ENCODE results near the gene CCL17. TPM values are rescaled to one million over a fixed set of nuclear protein-coding genes. Genes with fewer than 3 reads are reported as not detected.

The CCL17 gene
- total and polyA plus RNA-seq, 10 of the 15 experiments (the other 5 are each of a cell fraction or from before 2014, with no cell fraction given), result 1.2 to 84.9 (median 34.2) TPM

DNA sequence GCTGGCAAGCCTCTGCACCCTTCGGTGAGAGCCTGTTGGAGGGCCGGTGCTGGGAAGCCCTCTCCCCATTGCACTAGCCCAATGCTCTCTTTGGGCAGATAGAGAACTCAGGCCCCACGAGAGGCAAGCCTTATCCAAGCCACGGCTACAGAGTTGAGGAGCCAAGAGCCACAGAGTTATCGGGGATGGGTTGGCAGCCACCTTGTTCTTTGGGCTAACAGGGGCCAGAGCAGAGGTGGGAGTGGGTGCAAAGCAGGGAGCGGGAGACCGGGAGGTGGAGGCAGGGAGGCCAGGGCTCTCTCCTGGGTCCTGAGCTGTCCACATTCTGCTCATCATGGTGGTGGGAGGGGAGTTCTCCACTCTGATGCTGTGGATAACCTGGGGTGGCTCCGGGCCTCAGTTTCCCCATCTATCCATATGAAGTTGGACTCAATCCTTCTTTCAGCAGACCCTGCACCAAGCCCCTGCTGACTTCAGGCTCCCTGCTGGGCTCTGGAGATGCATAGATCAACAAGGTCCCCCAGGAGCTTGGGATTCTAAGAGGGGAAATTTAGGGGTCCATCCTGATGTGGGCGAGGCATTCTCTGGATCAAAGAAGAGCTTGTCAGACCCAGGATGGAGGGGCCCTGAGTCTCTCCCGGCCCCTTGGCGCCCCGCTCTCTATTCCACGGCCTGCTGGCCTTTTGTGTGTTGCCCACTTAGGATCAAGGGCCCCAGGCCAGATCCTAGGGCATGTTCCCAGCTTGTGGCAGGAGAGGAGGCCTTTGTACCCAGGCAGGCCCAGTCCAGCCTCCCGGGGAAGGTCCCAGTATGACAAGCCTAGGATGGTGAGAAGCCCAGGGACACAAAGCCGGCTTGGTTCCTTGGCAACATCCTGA lies 32.8 kb upstream of the CCL17 start:
- ChIA-PET RAD21 (ENCODE audit: unreplicated experiment) (interaction anchor here (0.8 to 1.6 kb wide), 7 partner anchors 10 to 69 kb away, joined by 3 to 7 read pairs (median 4); partner anchors contain the start of gene CCL22), POLR2A (interaction anchor here (1.1 to 3.5 kb wide), 5 partner anchors 8 to 70 kb away, joined by 3 to 18 read pairs (median 5); no protein-coding TSS in a partner anchor), SMC1A (ENCODE audit: uncharacterized antibody, unreplicated experiment) (interaction anchor here (0.6 to 7.0 kb wide), 7 partner anchors 7 to 69 kb away, joined by 3 to 55 read pairs (median 4); no protein-coding TSS in a partner anchor), CTCF (interaction anchor here (1.3 to 3.0 kb wide), 6 partner anchors 9 to 72 kb away, joined by 3 to 12 read pairs (median 6); no protein-coding TSS in a partner anchor)
- BruUV-seq (replicated peaks), result no TSS peak
- H3K4me2 ChIP-seq (ENCODE audit: control insufficient read depth, insufficient read depth), result no peak overlapping the region
- H4K20me1 ChIP-seq (ENCODE audit: control insufficient read depth, insufficient read depth), result no peaks in the 10 kb centered on the region
- no peak overlapping the region for H3K9ac ChIP-seq (ENCODE audit: control insufficient read depth, insufficient read depth, low read length)
- no peaks in the 10 kb centered on the region for H3K9me3 ChIP-seq (replicated peaks; ENCODE audit: control insufficient read depth, insufficient read depth, low read length)
- 56% methylated on average over 15 of the region's 15 CpGs for WGBS (ENCODE audit: insufficient coverage, insufficient replicate concordance, low lambda C conversion rate, missing lambda C conversion rate)
- no peak overlapping the region for H3K4me3 ChIP-seq
- in situ Hi-C loops (cut with MboI) (no loop called here), intact Hi-C loops (cut with micrococcal nuclease; ENCODE audit: unreplicated experiment) (no loop called here)
- no peak for DNase-seq (ENCODE audit: low read depth, low spot score)
- FAIRE-seq, result no peak
- no peak overlapping the region for H2AFZ ChIP-seq (ENCODE audit: control insufficient read depth, low read depth, low read length)
- H3K27me3 ChIP-seq (replicated peaks in 1 of 2; ENCODE audit: control insufficient read depth in 2 of 2, insufficient read depth in 2 of 2, low read length in 1 of 2), result no peaks in the 10 kb centered on the region
- no peaks in the 10 kb centered on the region for H3K36me3 ChIP-seq (ENCODE audit: control insufficient read depth in 2 of 2, insufficient read depth in 2 of 2, low read length in 1 of 2)
- no peak for TF ChIP-seq KDM1A (IDR thresholded peaks at IDR 0.05; ENCODE audit: borderline replicate concordance)
- TF ChIP-seq TAF1 (IDR thresholded peaks at IDR 0.05; ENCODE audit: borderline replicate concordance, low read depth, low read length), result no peak
- no peak for TF ChIP-seq BCL11A (IDR thresholded peaks at IDR 0.05; ENCODE audit: low read depth, low read length)
- no peak for TF ChIP-seq YBX1 (IDR thresholded peaks at IDR 0.05)
- TF ChIP-seq, protein P1, sequence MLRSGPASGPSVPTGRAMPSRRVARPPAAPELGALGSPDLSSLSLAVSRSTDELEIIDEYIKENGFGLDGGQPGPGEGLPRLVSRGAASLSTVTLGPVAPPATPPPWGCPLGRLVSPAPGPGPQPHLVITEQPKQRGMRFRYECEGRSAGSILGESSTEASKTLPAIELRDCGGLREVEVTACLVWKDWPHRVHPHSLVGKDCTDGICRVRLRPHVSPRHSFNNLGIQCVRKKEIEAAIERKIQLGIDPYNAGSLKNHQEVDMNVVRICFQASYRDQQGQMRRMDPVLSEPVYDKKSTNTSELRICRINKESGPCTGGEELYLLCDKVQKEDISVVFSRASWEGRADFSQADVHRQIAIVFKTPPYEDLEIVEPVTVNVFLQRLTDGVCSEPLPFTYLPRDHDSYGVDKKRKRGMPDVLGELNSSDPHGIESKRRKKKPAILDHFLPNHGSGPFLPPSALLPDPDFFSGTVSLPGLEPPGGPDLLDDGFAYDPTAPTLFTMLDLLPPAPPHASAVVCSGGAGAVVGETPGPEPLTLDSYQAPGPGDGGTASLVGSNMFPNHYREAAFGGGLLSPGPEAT (IDR thresholded peaks at IDR 0.05; ENCODE audit: low read depth), result no peak
- TF ChIP-seq BHLHE40 (IDR thresholded peaks at IDR 0.05; ENCODE audit: borderline replicate concordance in 1 of 2, low read depth in 2 of 2, low read length in 1 of 2), result no peak
- TF ChIP-seq, protein P2, sequence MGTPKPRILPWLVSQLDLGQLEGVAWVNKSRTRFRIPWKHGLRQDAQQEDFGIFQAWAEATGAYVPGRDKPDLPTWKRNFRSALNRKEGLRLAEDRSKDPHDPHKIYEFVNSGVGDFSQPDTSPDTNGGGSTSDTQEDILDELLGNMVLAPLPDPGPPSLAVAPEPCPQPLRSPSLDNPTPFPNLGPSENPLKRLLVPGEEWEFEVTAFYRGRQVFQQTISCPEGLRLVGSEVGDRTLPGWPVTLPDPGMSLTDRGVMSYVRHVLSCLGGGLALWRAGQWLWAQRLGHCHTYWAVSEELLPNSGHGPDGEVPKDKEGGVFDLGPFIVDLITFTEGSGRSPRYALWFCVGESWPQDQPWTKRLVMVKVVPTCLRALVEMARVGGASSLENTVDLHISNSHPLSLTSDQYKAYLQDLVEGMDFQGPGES (IDR thresholded peaks at IDR 0.05), result no peak
- TF ChIP-seq, protein P3, sequence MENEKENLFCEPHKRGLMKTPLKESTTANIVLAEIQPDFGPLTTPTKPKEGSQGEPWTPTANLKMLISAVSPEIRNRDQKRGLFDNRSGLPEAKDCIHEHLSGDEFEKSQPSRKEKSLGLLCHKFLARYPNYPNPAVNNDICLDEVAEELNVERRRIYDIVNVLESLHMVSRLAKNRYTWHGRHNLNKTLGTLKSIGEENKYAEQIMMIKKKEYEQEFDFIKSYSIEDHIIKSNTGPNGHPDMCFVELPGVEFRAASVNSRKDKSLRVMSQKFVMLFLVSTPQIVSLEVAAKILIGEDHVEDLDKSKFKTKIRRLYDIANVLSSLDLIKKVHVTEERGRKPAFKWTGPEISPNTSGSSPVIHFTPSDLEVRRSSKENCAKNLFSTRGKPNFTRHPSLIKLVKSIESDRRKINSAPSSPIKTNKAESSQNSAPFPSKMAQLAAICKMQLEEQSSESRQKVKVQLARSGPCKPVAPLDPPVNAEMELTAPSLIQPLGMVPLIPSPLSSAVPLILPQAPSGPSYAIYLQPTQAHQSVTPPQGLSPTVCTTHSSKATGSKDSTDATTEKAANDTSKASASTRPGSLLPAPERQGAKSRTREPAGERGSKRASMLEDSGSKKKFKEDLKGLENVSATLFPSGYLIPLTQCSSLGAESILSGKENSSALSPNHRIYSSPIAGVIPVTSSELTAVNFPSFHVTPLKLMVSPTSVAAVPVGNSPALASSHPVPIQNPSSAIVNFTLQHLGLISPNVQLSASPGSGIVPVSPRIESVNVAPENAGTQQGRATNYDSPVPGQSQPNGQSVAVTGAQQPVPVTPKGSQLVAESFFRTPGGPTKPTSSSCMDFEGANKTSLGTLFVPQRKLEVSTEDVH (IDR thresholded peaks at IDR 0.05; ENCODE audit: low read depth, partially characterized antibody), result no peak
- TF ChIP-seq, protein P4, sequence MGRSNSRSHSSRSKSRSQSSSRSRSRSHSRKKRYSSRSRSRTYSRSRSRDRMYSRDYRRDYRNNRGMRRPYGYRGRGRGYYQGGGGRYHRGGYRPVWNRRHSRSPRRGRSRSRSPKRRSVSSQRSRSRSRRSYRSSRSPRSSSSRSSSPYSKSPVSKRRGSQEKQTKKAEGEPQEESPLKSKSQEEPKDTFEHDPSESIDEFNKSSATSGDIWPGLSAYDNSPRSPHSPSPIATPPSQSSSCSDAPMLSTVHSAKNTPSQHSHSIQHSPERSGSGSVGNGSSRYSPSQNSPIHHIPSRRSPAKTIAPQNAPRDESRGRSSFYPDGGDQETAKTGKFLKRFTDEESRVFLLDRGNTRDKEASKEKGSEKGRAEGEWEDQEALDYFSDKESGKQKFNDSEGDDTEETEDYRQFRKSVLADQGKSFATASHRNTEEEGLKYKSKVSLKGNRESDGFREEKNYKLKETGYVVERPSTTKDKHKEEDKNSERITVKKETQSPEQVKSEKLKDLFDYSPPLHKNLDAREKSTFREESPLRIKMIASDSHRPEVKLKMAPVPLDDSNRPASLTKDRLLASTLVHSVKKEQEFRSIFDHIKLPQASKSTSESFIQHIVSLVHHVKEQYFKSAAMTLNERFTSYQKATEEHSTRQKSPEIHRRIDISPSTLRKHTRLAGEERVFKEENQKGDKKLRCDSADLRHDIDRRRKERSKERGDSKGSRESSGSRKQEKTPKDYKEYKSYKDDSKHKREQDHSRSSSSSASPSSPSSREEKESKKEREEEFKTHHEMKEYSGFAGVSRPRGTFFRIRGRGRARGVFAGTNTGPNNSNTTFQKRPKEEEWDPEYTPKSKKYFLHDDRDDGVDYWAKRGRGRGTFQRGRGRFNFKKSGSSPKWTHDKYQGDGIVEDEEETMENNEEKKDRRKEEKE (IDR thresholded peaks at IDR 0.05), result no peak
- no peaks in the 10 kb centered on the region for H3K79me2 ChIP-seq (ENCODE audit: control insufficient read depth, insufficient read depth, low read length)
- no peak overlapping the region for H3K27ac ChIP-seq (ENCODE audit: control insufficient read depth, insufficient read depth)
- H3K4me1 ChIP-seq (ENCODE audit: control insufficient read depth, insufficient read depth, low read length), result peaks cover 9% of the 10 kb centered on the region
- ATAC-seq, result no peak
